ENCODE measurements around the gene GPBP1L1. TPM values are rescaled to one million over a fixed set of nuclear protein-coding genes. Genes with fewer than 3 reads are reported as not detected.

GPBP1L1 gene
- polyA plus RNA-seq, 1 of the 3 experiments (the other 2 are of a cell fraction), result 28.5 TPM

DNA sequence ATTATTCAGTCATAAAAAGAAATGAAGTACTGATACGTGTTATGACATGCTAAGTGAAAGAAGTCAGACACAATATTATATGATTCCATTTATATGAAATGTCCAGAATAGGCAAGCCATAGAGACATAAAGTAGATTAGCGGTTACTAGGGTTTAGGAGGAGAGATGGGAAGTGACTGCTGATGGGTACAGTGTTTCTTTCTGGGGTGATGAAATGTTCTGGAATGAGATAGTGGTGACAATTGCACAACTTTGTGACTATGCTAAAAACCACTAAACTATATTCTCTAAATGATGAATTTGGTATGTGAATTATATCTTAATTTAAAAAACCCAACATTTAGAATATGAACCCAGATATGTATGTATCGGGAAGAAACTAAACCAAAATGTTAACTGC lies 36.5 kb upstream of the GPBP1L1 start:
- Histone ChIP-seq H3K4me3 (ENCODE audit: low read depth in 2 of 2, low read length in 1 of 2) (no peak overlapping the region), H3F3A (replicated peaks; ENCODE audit: insufficient read depth) (peaks cover under 1% of the 10 kb centered on the region), H3K27ac (ENCODE audit: low read depth in 2 of 2, low read length in 1 of 2) (peak overlapping the region in 1 of 2 experiments; percentile 56; a peak in 1 of 4 replicates), H3K79me2 (ENCODE audit: insufficient read depth) (no peaks in the 10 kb centered on the region), H3K9me2 (no peaks in the 10 kb centered on the region), H3K27me3 (ENCODE audit: insufficient read depth) (no peaks in the 10 kb centered on the region), H2AFZ (ENCODE audit: low read depth) (no peak overlapping the region), H4K20me1 (ENCODE audit: insufficient read depth) (no peaks in the 10 kb centered on the region), H3K4me2 (no peak overlapping the region), H3K9ac (no peak overlapping the region), H3K9me3 (no peaks in the 10 kb centered on the region), H3K36me3 (replicated peaks in 1 of 2; ENCODE audit: control insufficient read depth in 1 of 2, insufficient read depth in 2 of 2, low read length in 1 of 2) (peaks cover 4 to 9% of the 10 kb centered on the region in 2 experiments), H3K4me1 (ENCODE audit: control insufficient read depth in 1 of 2, insufficient read depth in 2 of 2, low read depth in 1 of 2, low read length in 1 of 2) (no peaks in the 10 kb centered on the region)
- no peak for TF ChIP-seq MEF2A (IDR thresholded peaks at IDR 0.05; ENCODE audit: borderline replicate concordance, low read depth)
- TF ChIP-seq, protein P1, sequence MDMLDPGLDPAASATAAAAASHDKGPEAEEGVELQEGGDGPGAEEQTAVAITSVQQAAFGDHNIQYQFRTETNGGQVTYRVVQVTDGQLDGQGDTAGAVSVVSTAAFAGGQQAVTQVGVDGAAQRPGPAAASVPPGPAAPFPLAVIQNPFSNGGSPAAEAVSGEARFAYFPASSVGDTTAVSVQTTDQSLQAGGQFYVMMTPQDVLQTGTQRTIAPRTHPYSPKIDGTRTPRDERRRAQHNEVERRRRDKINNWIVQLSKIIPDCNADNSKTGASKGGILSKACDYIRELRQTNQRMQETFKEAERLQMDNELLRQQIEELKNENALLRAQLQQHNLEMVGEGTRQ (IDR thresholded peaks at IDR 0.05; ENCODE audit: borderline replicate concordance, low read depth, low read length), result no peak
- POLR2A ChIA-PET, result no interaction called here
- no peak for DNase-seq
- 92% methylated on average over 3 of the region's 3 CpGs for WGBS (ENCODE audit: low lambda C conversion rate)
- CTCF ChIA-PET, result no interaction called here

DNA sequence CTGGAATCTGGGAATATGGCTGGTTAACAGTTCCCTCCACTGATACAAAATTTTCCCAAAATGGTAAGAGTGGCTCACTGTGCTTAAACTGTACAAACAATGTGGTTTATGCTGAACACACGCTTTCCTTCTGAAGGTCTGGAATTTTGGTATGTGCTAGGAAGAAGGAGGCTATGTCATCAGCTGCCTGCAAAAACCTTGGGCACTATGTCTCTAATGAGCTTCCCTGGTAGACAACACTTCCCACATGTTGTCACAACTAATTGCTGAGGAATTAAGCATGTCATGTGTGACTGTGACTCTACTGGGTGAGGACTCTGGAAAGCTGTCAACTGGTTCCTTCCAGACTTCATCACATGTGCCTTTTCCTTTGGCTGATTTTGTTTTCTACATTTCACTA lies 34.9 kb upstream of the GPBP1L1 start:
- no peak overlapping the region for H3K27ac ChIP-seq (ENCODE audit: low read depth in 2 of 2, low read length in 1 of 2)
- ChIA-PET CTCF (interaction anchor here (0.6 kb wide), 1 partner anchor 12 kb away, joined by 5 read pairs; no protein-coding TSS in a partner anchor), POLR2A (no interaction called here)
- H3K9me3 ChIP-seq, result no peaks in the 10 kb centered on the region
- peaks cover 2 to 5% of the 10 kb centered on the region in 2 experiments for H3K36me3 ChIP-seq (replicated peaks in 1 of 2; ENCODE audit: control insufficient read depth in 1 of 2, insufficient read depth in 2 of 2, low read length in 1 of 2)
- H2AFZ ChIP-seq (ENCODE audit: low read depth), result no peak overlapping the region
- no peak overlapping the region for H3K4me3 ChIP-seq (ENCODE audit: low read depth in 2 of 2, low read length in 1 of 2)
- 91% methylated on average over 1 of the region's 1 CpG for WGBS (ENCODE audit: low lambda C conversion rate)
- DNase-seq, result no peak
- H3K9me2 ChIP-seq, result no peaks in the 10 kb centered on the region
- H3K4me1 ChIP-seq (ENCODE audit: control insufficient read depth in 1 of 2, insufficient read depth in 2 of 2, low read depth in 1 of 2, low read length in 1 of 2), result no peaks in the 10 kb centered on the region
- H3K4me2 ChIP-seq, result no peak overlapping the region
- TF ChIP-seq TAF1 (IDR thresholded peaks at IDR 0.05; ENCODE audit: borderline replicate concordance, low read depth, low read length) (no peak), RXRA (IDR thresholded peaks at IDR 0.05; ENCODE audit: borderline replicate concordance, low read depth) (no peak), FOXM1 (IDR thresholded peaks at IDR 0.05; ENCODE audit: low read depth) (no peak), GABPA (IDR thresholded peaks at IDR 0.05; ENCODE audit: low read depth) (no peak), RAD21 (IDR thresholded peaks at IDR 0.05; ENCODE audit: low read length) (no peak), MEF2A (IDR thresholded peaks at IDR 0.05; ENCODE audit: borderline replicate concordance, low read depth) (no peak), NFIC (IDR thresholded peaks at IDR 0.05; ENCODE audit: borderline replicate concordance) (no peak), ELF1 (IDR thresholded peaks at IDR 0.05) (no peak), SMC3 (IDR thresholded peaks at IDR 0.05; ENCODE audit: low read depth, low read length) (no peak)
- TF ChIP-seq, protein P1 (IDR thresholded peaks at IDR 0.05; ENCODE audit: borderline replicate concordance, low read depth, low read length), result no peak
- TF ChIP-seq, protein P2, sequence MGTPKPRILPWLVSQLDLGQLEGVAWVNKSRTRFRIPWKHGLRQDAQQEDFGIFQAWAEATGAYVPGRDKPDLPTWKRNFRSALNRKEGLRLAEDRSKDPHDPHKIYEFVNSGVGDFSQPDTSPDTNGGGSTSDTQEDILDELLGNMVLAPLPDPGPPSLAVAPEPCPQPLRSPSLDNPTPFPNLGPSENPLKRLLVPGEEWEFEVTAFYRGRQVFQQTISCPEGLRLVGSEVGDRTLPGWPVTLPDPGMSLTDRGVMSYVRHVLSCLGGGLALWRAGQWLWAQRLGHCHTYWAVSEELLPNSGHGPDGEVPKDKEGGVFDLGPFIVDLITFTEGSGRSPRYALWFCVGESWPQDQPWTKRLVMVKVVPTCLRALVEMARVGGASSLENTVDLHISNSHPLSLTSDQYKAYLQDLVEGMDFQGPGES (IDR thresholded peaks at IDR 0.05; ENCODE audit: low read depth, low read length), result no peak
- no peaks in the 10 kb centered on the region for H3F3A ChIP-seq (replicated peaks; ENCODE audit: insufficient read depth)
- H4K20me1 ChIP-seq (ENCODE audit: insufficient read depth), result no peaks in the 10 kb centered on the region
- no peaks in the 10 kb centered on the region for H3K79me2 ChIP-seq (ENCODE audit: insufficient read depth)
- no peak overlapping the region for H3K9ac ChIP-seq
- H3K27me3 ChIP-seq (ENCODE audit: insufficient read depth), result no peaks in the 10 kb centered on the region
